K562 (cell line): ENCODE results near the gene MMP11.

Source experiments
- ARNT ChIP-seq, 2 experiments: fragments of 450-650 bp; IDR thresholded peaks; 2 replicates each; pipeline ENCODE4 v1.6.1; 2016; ENCODE audit warnings: mild to moderate bottlenecking in 1 of 2
- ETV1 ChIP-seq: fragments of 450-650 bp; conservative IDR thresholded peaks from 2 replicates; pipeline ENCODE4 v1.6.1; 2016; ENCODE audit warnings: missing genetic modification characterization, control low read depth, low read depth, missing compliant biosample characterization
- FOSL1 ChIP-seq: fragments of 200-800 bp; sonication (Bioruptor generic); conservative IDR thresholded peaks from 2 replicates; pipeline ENCODE4 v1.6.1; 2016; ENCODE audit warnings: missing genetic modification characterization, missing compliant biosample characterization
- FOXA1 ChIP-seq: fragments of 450-650 bp; IDR thresholded peaks from 2 replicates; pipeline ENCODE4 v1.6.1; 2016; ENCODE audit warnings: mild to moderate bottlenecking, borderline replicate concordance
- HEY1 ChIP-seq: fragments of 250-450 bp; sonication (Bioruptor Pico); IDR thresholded peaks from 2 replicates; pipeline ENCODE4 v1.5.0; 2020; ENCODE audit warnings: mild to moderate bottlenecking, moderate library complexity, borderline replicate concordance
- POLR2A ChIP-seq: fragments of 450-650 bp; conservative IDR thresholded peaks from 2 replicates; pipeline ENCODE4 v1.6.1; 2016
- TF ChIP-seq, protein P1 (sequence below): sonication (generic); formaldehyde crosslinking; IDR thresholded peaks from 2 replicates; pipeline ENCODE4 v1.9.0; 2022; ENCODE audit warnings: mild to moderate bottlenecking, missing genetic modification reagents
- TF ChIP-seq, protein P2 (sequence below): sonication (generic); formaldehyde crosslinking; IDR thresholded peaks from 2 replicates; pipeline ENCODE4 v1.8.0; 2022; ENCODE audit warnings: missing genetic modification reagents, mild to moderate bottlenecking, borderline replicate concordance
- TF ChIP-seq, protein P3 (sequence below): fragments of 450-650 bp; formaldehyde crosslinking; IDR thresholded peaks from 2 replicates; pipeline ENCODE4 v1.4.0; 2022; ENCODE audit warnings: missing genetic modification characterization
- TF ChIP-seq, protein P4 (sequence below): sonication (generic); formaldehyde crosslinking; IDR thresholded peaks from 2 replicates; pipeline ENCODE4 v1.8.1; 2023; ENCODE audit warnings: mild to moderate bottlenecking, missing genetic modification reagents

DNA sequence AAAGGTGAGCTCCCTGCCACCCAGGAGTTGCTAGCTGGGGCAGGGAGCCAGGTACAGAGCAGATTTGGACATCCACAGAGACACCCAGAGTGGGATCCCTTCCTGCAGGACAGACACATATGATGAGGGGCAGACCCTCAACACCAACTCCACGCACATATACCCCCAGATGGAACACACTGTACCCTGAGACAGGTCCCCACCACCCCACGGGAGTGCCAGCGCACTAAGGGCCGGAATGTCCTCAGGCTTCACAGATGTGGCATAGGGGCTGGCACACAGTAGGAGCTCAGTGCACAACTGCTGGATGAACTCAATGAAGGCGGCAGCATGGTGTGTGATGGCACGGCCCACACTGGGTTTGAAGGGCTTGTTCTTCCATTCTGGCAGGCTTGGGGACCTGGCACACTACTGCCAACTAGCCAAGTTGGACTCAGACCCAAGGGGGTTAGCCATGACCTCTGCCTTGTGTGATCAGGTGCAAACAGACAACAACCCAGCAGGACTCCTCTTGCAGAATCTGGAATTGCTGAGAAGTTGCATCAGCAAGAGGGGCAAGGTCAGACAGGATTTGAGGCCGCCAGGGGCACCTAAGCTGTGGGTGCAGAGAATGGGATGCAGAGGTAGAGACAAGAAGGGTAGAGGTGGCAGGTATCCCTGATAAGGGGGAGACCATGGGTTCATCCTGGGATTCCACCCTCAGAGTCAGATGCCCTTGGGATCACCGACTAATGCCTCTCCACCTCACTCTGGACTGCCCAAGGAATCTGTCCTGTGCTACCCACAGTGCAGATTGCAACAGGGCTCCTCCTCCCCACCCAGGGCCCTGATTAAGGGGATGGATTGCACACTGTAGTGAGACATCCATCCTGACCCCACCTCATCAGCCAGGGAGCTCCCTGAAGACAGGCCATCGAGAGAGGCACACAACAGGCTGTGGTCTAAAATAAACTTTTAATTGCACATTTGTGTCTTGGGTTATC, 7.5 kb upstream of the MMP11 start:
- TF ChIP-seq, protein P1, sequence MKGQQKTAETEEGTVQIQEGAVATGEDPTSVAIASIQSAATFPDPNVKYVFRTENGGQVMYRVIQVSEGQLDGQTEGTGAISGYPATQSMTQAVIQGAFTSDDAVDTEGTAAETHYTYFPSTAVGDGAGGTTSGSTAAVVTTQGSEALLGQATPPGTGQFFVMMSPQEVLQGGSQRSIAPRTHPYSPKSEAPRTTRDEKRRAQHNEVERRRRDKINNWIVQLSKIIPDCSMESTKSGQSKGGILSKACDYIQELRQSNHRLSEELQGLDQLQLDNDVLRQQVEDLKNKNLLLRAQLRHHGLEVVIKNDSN = no peak
- TF ChIP-seq, protein P2, sequence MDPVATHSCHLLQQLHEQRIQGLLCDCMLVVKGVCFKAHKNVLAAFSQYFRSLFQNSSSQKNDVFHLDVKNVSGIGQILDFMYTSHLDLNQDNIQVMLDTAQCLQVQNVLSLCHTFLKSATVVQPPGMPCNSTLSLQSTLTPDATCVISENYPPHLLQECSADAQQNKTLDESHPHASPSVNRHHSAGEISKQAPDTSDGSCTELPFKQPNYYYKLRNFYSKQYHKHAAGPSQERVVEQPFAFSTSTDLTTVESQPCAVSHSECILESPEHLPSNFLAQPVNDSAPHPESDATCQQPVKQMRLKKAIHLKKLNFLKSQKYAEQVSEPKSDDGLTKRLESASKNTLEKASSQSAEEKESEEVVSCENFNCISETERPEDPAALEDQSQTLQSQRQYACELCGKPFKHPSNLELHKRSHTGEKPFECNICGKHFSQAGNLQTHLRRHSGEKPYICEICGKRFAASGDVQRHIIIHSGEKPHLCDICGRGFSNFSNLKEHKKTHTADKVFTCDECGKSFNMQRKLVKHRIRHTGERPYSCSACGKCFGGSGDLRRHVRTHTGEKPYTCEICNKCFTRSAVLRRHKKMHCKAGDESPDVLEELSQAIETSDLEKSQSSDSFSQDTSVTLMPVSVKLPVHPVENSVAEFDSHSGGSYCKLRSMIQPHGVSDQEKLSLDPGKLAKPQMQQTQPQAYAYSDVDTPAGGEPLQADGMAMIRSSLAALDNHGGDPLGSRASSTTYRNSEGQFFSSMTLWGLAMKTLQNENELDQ (CRISPR knock-in tag) = no peak
- TF ChIP-seq, protein P3, sequence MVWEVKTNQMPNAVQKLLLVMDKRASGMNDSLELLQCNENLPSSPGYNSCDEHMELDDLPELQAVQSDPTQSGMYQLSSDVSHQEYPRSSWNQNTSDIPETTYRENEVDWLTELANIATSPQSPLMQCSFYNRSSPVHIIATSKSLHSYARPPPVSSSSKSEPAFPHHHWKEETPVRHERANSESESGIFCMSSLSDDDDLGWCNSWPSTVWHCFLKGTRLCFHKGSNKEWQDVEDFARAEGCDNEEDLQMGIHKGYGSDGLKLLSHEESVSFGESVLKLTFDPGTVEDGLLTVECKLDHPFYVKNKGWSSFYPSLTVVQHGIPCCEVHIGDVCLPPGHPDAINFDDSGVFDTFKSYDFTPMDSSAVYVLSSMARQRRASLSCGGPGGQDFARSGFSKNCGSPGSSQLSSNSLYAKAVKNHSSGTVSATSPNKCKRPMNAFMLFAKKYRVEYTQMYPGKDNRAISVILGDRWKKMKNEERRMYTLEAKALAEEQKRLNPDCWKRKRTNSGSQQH = no peak
- TF ChIP-seq HEY1 (no peak), ARNT (IDR thresholded peaks at IDR 0.05) (no peak), ETV1 (tag) (no peak), POLR2A (no peak), FOXA1 (no peak), FOSL1 (no peak)
- TF ChIP-seq, protein P4, sequence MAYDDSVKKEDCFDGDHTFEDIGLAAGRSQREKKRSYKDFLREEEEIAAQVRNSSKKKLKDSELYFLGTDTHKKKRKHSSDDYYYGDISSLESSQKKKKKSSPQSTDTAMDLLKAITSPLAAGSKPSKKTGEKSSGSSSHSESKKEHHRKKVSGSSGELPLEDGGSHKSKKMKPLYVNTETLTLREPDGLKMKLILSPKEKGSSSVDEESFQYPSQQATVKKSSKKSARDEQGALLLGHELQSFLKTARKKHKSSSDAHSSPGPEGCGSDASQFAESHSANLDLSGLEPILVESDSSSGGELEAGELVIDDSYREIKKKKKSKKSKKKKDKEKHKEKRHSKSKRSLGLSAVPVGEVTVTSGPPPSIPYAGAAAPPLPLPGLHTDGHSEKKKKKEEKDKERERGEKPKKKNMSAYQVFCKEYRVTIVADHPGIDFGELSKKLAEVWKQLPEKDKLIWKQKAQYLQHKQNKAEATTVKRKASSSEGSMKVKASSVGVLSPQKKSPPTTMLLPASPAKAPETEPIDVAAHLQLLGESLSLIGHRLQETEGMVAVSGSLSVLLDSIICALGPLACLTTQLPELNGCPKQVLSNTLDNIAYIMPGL (CRISPR knock-in tag) = no peak
